HG02973 (cell line): ENCODE data around the gene MTPN.

ENCODE experiments used
- ATAC-seq: cut with Tn5 transposase; IDR thresholded peaks from one replicate; pipeline ENCODE4 v1.9.1; 2021; ENCODE audit warnings: moderate library complexity; ENCODE audit not compliant: unreplicated experiment

Gene MTPN

DNA sequence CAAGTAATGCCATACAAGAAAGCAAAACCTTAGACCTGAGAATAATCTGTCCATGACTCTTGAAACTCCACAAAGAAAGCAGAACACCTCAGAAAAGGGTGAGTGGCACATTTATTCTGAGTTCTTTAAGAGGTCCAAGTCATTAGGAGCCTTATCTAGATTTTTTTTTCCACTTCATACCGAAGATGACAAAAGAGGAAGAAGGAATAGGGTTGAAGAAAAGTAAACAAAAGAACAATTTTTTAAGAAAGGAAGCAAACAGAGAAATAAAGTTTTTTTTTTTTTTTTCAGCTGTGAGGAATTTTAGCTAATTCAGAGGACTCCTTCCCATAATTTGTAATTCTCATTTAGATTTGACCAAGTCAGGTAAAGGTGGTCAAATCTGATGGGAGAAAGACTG is 13.1 kb upstream of the MTPN start:
- no peak for ATAC-seq

DNA sequence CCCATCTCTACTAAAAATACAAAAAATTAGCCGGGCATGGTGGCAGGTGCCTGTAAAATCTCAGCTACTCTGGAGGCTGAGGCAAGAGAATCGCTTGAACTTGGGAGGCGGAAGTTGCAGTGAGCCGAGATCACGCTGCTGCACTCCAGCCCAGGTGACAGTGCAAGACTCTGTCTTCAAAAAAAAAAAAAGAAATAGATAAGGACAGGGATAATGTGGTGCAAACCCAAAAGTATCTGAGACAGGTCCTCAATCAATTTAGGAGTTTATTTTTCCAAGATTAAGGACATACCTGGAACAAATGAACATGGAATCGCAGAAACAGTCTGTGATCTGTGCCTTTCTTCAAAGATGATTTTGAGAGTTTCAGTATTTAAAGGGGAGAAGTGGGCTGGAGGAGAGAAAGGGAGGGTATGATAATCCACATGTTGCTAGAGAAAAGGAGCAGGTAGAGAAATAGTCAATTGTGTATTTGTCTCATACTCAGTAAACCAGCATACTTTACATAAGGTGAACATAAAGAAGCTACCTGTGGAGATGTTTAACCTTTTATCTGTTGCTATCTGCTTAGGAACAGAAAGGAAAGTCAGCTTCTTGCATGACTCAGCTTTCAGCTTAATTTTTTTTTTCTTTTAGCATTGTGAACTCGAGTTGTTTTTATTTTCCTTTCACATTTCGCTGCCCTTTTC is 4.9 kb upstream of the MTPN start:
- ATAC-seq = no peak

DNA sequence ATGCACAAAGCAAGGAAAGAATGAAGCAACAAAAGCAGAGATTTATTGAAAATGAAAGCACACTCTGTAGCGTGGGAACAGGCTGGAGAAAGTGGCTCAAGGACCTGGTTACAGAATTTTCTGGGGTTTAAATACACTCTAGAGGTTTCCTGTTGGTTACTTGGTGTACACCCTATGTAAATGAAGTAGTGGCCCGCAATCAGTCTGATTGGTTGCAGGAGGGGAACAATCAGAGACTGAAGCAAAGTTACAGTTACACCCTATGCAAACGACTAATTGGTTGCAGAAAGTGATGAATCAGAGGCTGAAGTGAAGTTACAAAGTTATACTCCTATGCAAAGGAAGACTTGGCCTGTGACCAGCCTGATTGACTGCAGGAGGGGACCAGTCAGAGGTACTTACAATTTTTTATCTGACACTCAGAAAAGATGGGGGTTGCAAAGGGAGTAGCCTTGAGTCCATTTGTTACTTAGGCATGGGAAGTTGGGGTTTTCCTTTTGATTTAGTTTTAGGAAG is 3.6 kb upstream of the MTPN start:
- peak; percentile 70 for ATAC-seq

DNA sequence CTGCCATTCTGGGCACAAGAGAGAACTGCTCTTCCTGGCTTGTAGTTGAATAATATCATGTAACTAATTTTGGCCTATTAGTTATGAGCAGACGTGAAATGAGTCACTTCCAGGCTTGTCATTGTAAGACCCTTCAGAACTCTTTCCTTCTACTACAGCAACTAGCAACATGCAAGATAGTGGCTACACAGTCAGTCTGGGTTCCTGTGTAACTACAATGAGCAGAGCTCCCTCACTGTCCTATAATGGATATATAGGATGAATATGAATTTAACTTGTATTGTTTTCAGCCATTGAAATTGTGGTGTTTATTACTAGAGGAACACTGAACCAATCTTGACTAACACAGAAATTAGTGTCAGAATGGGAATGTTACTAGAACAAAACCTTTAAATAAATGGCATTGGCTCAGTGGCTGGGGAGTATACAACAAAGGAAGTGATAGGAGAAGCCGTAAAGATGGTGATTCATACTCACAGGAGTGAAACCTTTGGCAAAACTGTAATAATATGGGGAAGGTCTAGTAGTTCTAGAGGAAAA is 2.9 kb upstream of the MTPN start:
- ATAC-seq = peak; percentile 22

DNA sequence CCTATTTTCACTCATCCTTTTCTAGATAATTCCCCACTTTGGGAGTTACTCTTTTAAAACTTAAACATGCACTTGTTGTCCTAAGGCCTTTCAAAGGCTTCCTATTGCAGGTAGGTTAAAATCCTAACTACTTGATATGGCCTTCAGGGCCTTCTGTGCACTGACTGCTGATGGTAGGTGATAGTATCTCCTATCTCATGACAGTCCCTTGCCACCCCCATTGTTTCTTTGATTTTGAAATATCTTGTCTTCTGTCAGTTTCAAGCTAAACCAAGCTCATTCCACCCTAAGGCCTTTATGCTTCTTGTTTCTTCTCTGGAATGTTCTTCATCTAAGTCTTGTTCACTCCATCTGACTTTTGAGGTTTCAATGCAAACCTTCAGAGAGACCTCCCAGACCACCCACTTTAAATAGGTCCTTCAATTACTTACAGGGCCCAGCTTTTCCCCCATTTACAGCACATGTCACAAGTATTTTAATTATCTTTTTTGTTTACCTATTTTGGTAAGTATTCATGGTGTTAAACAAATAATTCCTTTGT is 2.4 kb upstream of the MTPN start:
- no peak for ATAC-seq

DNA sequence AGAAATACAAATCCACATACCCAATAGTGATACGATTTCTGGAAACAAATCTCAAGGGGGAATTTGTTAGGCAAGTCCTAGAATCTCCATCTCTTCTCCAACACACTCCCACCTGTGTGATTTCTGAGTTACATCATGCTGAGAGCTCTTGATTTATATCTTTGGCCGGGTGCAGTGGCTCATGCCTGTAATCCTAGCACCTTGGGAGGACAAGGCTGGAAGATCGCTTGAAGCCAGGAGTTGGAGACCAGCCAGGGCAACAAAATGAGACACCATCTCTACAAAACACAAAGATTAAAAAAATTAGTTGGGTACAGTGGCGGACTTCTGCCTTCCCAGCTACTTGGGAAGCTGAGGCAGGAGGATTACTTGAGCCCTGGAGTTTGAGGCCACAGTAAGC is 1.5 kb upstream of the MTPN start:
- ATAC-seq = no peak

DNA sequence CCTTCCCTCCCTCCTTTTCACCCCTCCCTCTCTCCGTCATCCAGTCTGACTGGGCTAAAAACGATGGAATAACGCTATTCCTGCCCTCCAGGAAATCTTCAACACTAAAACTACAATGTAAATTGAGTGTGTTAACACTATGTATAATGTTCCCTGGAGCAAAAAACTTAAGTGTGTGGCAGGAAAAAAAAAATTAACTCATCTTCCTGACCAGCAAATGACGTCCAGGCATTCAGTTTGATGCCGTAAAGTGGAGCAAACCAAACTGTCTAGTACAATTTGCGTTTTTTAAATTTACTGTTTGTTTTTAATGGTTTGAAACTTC is 545 bp upstream of the MTPN start:
- no peak for ATAC-seq

DNA sequence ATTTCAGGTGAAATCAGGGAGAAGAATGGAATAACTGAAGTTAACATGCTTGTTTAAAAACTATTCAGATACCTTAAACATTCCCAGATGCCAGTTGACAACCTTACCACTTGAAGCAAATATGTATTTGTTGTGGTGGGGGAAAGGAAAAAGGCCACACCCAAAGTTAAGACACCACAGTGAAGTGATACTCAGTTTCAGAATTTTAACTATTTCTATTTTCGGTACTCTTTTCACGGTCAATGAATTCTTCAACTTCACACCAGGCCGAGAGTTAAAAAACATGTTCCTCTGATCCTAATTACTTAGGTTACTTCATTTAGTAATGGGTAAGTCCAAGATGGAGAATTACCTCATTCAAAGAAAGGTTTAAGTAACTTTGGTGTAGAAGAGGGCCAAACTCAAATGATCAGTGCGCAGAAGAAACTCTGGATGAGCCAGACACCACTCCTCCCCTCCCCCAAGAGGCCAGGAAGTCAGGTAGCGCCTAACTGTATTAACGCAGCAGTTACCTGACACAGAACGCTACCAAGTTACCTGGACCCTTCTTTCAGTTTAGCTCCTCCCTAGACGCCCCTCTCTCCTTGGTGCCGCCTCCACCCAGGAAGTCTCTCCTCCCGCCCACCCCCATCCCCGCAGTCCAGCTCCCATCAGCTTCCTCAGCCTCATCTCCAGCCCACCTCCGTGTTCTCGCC is 700 bp downstream of the MTPN start:
- ATAC-seq = peak; percentile 20

DNA sequence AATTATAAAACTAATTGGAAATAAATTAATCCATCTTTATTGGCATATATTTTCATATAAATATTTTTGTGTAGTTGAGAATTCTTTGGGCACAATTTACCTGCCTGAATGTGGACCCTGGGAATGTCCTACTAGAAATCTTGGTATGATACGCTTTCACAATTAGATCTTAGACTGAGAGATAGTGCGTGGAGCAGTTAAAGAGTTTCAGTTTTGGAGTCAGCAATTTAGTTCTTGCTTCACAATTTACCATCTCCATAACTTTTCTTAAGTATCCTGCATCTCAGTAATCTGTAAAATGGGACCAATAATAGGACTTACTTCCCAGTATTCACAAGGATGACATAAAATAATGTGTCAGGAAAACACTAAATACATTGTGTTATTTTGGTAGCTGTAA is 2.0 kb downstream of the MTPN start:
- no peak for ATAC-seq

DNA sequence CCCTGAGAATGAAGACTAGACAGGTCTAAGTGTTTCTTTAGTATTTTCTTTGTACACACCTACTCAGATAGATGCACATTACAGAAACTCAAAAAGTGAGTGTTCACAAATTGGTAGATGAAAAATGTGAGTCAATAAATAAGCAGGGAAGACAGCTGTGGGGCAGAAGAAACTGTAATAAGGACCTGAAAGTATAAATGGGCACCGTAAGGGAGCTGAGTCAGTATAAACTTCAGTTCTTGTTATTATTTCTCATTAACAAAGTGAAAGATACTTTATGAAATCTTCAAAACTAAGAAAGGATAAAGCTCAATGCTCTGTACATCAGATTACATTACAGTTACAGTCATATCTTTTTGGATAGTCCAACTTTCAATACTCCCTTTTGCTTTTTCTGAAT is 2.5 kb downstream of the MTPN start:
- ATAC-seq = no peak

DNA sequence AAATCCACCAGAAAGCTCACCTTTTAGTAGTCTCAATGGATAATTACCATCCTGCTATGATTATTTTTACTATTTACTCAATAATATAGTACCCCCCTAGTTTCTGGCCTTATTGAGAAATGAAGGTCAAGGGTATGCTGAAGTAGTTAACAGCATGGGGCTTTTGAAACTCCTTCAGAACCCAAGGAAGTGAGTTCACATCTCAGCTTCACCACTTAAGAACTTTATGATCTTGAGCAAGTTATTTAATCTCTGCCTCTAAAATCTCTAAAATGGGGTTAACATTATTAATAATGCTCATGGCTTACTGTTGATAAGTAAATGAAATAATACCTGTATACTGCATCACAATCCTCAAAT is 5.8 kb downstream of the MTPN start:
- peak; percentile 3 for ATAC-seq

DNA sequence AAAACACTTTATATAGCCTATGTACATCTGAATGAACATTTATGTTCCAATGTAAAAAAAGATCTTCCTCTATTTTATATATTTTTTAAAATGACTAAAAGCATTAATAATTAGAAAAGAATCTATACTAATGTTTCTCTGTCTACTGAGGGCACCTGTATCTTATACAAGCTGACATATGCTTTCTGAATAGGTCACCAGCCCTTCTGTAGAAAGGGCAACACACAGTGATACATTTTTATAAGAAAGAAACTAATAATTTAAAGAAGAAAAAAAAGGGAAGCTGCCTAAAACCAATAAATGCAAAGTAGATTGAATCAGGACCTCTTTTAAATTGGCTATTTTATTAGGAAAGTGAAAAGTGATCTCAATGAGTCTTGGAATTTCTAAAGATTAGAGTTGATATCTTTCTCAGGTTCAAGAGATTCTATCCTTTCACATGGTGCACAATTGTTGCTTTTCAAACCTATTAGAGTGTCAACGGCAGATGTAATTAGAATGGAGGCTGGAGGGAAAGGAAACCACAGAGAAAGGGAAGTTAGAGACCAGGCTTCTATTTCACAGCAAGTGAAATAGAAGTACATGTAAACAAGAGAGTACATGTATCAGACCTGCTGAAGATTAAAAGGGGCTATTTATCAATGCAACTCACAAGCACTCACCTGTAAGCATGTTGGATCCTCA is 6.3 kb downstream of the MTPN start:
- ATAC-seq = peak; percentile 70

DNA sequence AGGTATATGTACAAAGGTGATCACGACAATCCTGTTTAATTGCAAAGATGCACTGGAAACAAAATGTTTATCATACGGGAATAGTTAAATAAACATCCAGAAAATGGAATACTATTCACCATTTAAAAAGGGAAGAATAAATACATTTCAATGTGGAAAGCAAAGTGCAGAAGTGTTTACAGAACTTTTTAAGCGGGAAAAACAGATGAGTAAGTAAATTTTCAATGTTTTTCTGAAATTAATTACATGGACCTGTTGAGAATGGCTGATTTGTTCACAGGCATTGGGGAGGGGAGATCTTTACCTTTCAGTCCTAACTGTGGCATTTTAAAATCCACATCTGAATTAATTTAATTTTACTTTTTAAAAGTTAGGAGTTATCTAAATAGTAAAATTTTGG is 7.1 kb downstream of the MTPN start:
- no peak for ATAC-seq

DNA sequence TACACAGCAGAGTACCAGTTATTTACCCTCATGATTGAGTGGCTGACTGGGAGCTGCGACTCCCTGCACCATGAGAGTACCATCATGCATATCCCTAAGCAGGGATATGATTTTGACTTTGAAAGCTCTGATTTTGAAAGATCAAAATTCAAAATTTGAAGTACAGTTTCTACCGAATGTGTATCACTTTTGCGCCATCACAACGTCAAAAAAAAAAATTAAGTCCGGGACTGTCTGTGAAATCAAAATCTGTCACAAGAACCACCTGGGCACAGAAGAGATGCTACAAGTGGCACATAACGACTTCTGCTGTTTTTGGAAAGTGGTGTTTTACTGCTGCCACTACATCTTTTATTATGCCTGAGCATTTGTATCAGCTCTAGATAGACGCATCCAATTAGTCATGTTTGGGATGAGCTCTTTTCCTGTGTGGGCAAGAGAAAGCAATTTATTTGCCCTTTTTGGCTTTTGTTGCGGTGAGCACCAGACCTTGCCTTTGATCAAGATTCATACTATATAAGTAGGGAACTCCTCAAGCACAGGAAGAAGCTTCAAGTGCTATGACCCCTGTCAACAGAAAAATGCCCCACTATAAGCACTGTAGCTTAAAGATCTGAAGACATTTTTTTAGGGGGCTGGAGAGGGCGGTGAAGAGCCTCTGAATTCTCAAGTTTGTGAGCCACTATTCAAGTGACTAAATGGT is 10.7 kb downstream of the MTPN start:
- ATAC-seq = peak; percentile 1

DNA sequence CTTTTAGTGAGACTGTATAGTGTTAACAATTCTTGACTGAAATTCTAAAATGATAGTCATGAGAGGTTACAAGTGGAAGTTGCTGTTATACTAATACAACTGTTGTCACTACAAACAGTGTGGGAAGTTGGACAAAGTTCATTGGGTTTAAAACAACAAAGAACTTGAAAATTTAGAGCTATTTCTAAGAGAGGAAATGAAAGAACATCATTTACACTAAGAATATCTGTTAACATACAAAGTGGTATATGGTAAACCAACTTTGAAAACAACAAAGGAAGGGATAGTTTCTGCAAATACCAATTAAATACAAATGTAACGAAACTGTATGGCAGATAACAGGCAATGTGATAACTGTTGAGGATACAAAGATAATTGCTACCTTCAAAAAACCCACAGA is 11.6 kb downstream of the MTPN start:
- ATAC-seq = peak; percentile 56

DNA sequence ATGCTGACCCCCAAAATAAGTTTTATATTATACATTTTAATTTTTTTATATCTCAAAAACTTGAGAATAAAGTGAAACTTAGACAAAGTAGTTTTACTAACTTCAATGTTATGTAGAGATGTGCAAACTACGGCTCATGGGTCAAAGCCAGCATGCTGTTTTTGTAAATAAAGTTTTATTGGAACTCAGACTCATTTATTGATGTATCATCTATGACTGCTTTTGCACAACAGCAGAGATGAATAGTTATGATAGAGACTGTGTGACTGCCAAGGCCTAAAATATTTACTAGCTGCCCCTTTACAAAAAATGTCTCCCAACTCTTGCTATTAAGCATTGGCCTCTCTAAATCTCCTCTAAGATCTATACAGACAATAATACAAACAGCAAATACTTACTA is 12.4 kb downstream of the MTPN start:
- no peak for ATAC-seq

DNA sequence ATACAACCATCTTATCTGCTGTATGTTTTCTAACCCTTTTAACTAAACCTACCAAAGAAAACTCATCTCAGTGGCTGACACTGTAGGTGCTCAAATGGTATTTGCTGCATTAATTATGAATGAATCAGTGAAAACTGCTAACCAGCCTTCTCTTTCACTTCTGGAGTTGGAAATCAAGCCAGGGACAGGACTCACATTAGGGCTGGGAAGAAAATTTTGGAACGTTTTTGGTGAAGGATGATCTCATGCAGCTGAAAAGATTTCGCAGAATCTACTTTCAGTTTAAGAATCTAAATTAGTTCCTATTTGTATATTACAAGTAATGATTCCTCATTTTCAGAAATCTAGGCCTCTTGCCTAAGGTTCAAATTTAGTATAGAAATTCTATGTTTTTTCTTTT is 12.9 kb downstream of the MTPN start:
- no peak for ATAC-seq

DNA sequence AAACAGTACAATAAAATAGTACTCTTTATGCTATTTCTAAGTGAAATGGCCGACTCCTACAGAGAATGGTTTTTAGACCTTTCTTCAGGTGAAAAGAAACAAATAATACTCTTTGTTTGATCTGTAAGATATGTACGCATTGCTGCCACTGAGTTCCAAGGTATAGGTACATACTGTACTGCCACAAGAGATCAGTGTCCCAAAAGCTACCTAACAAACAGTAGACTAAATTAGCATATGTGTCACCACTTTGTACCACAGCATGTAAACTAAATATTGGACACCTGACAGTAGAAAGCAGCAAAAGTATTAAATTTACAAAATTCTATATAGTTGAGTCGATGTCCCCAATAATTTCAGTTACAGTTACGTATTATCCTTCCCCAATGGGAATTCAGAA is 14.4 kb downstream of the MTPN start:
- ATAC-seq = no peak

DNA sequence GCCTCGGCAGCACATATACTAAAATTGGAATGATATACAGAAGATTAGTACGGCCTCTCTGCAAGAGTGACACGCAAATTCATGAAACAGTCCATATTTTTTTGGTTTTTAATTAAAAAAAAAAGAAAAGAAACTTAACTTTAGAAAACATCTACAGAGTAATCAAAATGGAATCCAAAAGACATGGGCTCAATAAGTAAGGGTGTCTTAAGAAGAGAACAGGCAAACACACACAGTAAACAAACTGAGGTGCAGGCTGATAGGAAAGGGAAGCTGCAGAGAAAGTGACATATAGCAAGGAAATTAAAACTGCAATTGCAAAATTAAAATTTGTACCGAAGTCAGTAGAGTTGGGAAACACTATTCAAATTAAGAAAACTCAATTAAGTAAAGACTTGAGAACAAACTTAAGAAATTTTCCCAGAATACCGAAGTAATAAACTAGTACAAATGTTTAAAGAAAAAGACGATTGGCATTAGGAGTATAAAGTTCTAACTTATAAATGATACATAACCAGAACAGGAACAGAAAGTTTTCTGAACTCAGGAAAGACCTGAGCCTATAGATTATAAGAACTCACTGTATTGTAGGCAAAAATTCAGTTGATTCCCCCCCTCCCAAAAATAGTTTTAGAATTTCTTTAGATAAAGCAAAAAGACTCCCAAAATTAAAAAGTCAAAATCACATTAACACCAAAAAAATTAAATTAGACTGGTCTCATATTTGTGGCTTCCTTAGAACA is 16.3 kb downstream of the MTPN start:
- no peak for ATAC-seq

DNA sequence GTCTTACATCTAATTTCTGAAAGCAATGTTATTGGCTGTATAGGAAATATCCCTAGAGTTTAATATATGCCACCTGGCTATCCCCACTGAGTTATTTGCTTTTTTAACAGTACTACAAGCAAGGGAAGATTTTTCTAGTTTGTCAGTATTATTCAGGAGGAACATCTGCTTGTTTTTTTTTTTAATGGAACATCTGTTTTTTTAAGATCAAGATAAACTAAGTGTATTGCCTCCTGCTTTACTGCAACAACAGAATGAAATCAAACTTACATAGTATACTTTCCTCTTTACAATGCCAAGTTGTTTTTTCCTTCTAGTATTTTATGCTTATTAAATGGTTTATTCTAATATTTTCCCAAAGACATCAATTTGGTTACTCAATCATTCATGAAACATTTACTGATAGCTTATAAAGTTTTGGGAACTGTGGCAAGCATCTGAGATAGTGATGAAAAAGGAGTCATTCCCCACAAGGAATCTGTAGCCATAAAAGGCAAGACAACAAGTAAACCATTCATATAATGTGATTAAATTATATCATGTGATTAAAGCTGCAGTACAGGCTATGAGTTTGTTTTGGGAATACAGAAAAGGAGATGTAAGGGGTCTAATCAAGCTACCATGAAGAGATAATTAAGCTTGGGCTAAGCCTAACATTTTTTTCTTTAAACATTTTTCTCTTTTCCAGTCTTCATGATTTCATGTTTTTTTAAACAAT is 17.4 kb downstream of the MTPN start:
- no peak for ATAC-seq
